ENCODE data around the gene TMEM125. TPM values are rescaled to one million over a fixed set of nuclear protein-coding genes. Genes with fewer than 3 reads are reported as not detected.

TMEM125 gene
- 10 to 100 TPM; 13.4 to 17.1 (median 15.7) TPM for polyA plus RNA-seq (ENCODE audit: insufficient read length in 4 of 4)

- no peak for DNase-seq (ENCODE audit: low read depth in 4 of 4, low spot score in 3 of 4)
Observed at GRCh38 chr1:43269627-43270375, at the start of gene TMEM125. TSS of gene TMEM125 (plus strand) at chr1:43269983. CDS start at chr1:43272723, 2,740 bp downstream.

GRCh38 chr1:43220905-43221778 lies 48.6 kb upstream of the TMEM125 start:
- no peak for DNase-seq (ENCODE audit: low read depth in 4 of 4, low spot score in 3 of 4)

- DNase-seq (ENCODE audit: low read depth in 4 of 4, low spot score in 3 of 4) = no peak
Observed at GRCh38 chr1:43221797-43222196, 48.0 kb upstream of the TMEM125 start.

- DNase-seq (ENCODE audit: low read depth in 4 of 4, low spot score in 3 of 4) = no peak
Observed at GRCh38 chr1:43222879-43223278, 46.9 kb upstream of the TMEM125 start.

- no peak for DNase-seq (ENCODE audit: low read depth in 4 of 4, low spot score in 3 of 4)
Observed at GRCh38 chr1:43225168-43225567, 44.6 kb upstream of the TMEM125 start.

- peak; percentile 62 to 79 (median 68) for DNase-seq (ENCODE audit: low read depth in 4 of 4, low spot score in 3 of 4)
Observed at GRCh38 chr1:43227143-43227764, 42.5 kb upstream of the TMEM125 start.

- DNase-seq (ENCODE audit: low read depth in 4 of 4, low spot score in 3 of 4) = no peak
Observed at GRCh38 chr1:43229826-43230780, 39.7 kb upstream of the TMEM125 start.

GRCh38 chr1:43232074-43232473 lies 37.7 kb upstream of the TMEM125 start:
- DNase-seq (ENCODE audit: low read depth in 4 of 4, low spot score in 3 of 4) = no peak

GRCh38 chr1:43232482-43232881 lies 37.3 kb upstream of the TMEM125 start:
- DNase-seq (ENCODE audit: low read depth in 4 of 4, low spot score in 3 of 4) = no peak

GRCh38 chr1:43233631-43234030 lies 36.2 kb upstream of the TMEM125 start:
- no peak for DNase-seq (ENCODE audit: low read depth in 4 of 4, low spot score in 3 of 4)

- no peak for DNase-seq (ENCODE audit: low read depth in 4 of 4, low spot score in 3 of 4)
Observed at GRCh38 chr1:43234267-43234666, 35.5 kb upstream of the TMEM125 start.

- DNase-seq (ENCODE audit: low read depth in 4 of 4, low spot score in 3 of 4) = no peak
Observed at GRCh38 chr1:43235040-43235439, 34.7 kb upstream of the TMEM125 start.

GRCh38 chr1:43235451-43236121 lies 34.2 kb upstream of the TMEM125 start:
- DNase-seq (ENCODE audit: low read depth in 4 of 4, low spot score in 3 of 4) = no peak

GRCh38 chr1:43237121-43237520 lies 32.7 kb upstream of the TMEM125 start:
- DNase-seq (ENCODE audit: low read depth in 4 of 4, low spot score in 3 of 4) = no peak

- peak; percentile 39 to 53 (median 44) for DNase-seq (ENCODE audit: low read depth in 4 of 4, low spot score in 3 of 4)
Observed at GRCh38 chr1:43238085-43238484, 31.7 kb upstream of the TMEM125 start.

GRCh38 chr1:43238991-43239469 lies 30.8 kb upstream of the TMEM125 start:
- no peak for DNase-seq (ENCODE audit: low read depth in 4 of 4, low spot score in 3 of 4)

GRCh38 chr1:43239484-43239883 lies 30.3 kb upstream of the TMEM125 start:
- DNase-seq (ENCODE audit: low read depth in 4 of 4, low spot score in 3 of 4) = no peak

- DNase-seq (ENCODE audit: low read depth in 4 of 4, low spot score in 3 of 4) = no peak
Observed at GRCh38 chr1:43241413-43241836, 28.4 kb upstream of the TMEM125 start.

- no peak for DNase-seq (ENCODE audit: low read depth in 4 of 4, low spot score in 3 of 4)
Observed at GRCh38 chr1:43243299-43243698, 26.5 kb upstream of the TMEM125 start.

Data from right renal pelvis (tissue), 4 donors.